SJSA1 (cell line): ENCODE data around the gene FUBP1. TPM values are rescaled to one million over a fixed set of nuclear protein-coding genes. Genes with fewer than 3 reads are reported as not detected.
"Not testable (repeated sequence)": the region's sequence is repeated elsewhere in the genome, so short reads cannot be mapped to it uniquely, and the experiment has no call there.

Experiments used
- DNase-seq, 2 experiments: peaks; one replicate each; pipeline ENCODE4 v3.0.0-alpha.2; 2015 to 2020; ENCODE audit warnings: low spot score in 2 of 2, low read depth in 1 of 2
- H3K27ac ChIP-seq: fragments of 250-450 bp; sonication (Bioruptor Pico); 2 replicates; pipeline ENCODE4 v1.5.1; 2020; ENCODE audit warnings: mild to moderate bottlenecking, moderate library complexity
- H3K27me3 ChIP-seq: fragments of 250-450 bp; sonication (Bioruptor Pico); replicated peaks from 2 replicates; pipeline ENCODE4 v1.5.1; 2020; ENCODE audit warnings: mild to moderate bottlenecking, moderate library complexity
- H3K36me3 ChIP-seq: fragments of 250-450 bp; sonication (Bioruptor Pico); 2 replicates; pipeline ENCODE4 v1.5.1; 2020; ENCODE audit warnings: mild to moderate bottlenecking
- H3K4me1 ChIP-seq: fragments of 250-450 bp; sonication (Bioruptor Pico); replicated peaks from 2 replicates; pipeline ENCODE4 v1.6.1; 2021; ENCODE audit warnings: mild to moderate bottlenecking
- H3K4me3 ChIP-seq: fragments of 250-450 bp; sonication (Bioruptor Pico); 2 replicates; pipeline ENCODE4 v1.5.1; 2020; ENCODE audit warnings: mild to moderate bottlenecking
- H3K9me3 ChIP-seq: fragments of 250-450 bp; sonication (Bioruptor Pico); replicated peaks from 2 replicates; pipeline ENCODE4 v1.5.1; 2020; ENCODE audit warnings: mild to moderate bottlenecking
- total RNA-seq: library from RNA; depleted of rRNA; stranded (reverse); fragments of >200 nt; shearing (Covaris generic); gene quantifications from 2 replicates; pipeline ENCODE4 v1.2.3, GENCODE V29; 2014

Gene FUBP1
- total RNA-seq, 1 experiment from 2014 or later = 153 TPM

- peak; percentile 10 to 70 for DNase-seq
- H3K27ac ChIP-seq = peak overlapping the region; percentile 96
- no peaks in the 10 kb centered on the region; the same call in 1 of the 2 replicates for H3K27me3 ChIP-seq
- no peaks in the 10 kb centered on the region for H3K9me3 ChIP-seq
- H3K4me1 ChIP-seq = peaks cover 12% of the 10 kb centered on the region; the same call in 1 of the 2 replicates
- peaks cover 3% of the 10 kb centered on the region for H3K36me3 ChIP-seq
- H3K4me3 ChIP-seq = peak overlapping the region; percentile 44
Measured at GRCh38 chr1:78003882-78004718, 25.2 kb upstream of the FUBP1 start.

- peak in 1 of 2 experiments; percentile 16 for DNase-seq
- no peak overlapping the region for H3K4me3 ChIP-seq
- no peaks in the 10 kb centered on the region for H3K9me3 ChIP-seq
- H3K27me3 ChIP-seq = no peaks in the 10 kb centered on the region; the same call in 1 of the 2 replicates
- peak overlapping the region; percentile 96 for H3K27ac ChIP-seq
- H3K4me1 ChIP-seq = peaks cover 12% of the 10 kb centered on the region; the same call in 1 of the 2 replicates
- H3K36me3 ChIP-seq = peaks cover 3% of the 10 kb centered on the region
Measured at GRCh38 chr1:78003070-78003746, 24.3 kb upstream of the FUBP1 start.

GRCh38 chr1:78000536-78000935, 21.7 kb upstream of the FUBP1 start:
- not testable (repeated sequence) for DNase-seq, H3K27me3 ChIP-seq, H3K9me3 ChIP-seq, H3K27ac ChIP-seq, H3K4me3 ChIP-seq, H3K4me1 ChIP-seq, H3K36me3 ChIP-seq

- no peak overlapping the region for H3K4me3 ChIP-seq
- H3K4me1 ChIP-seq = no peaks in the 10 kb centered on the region
- H3K9me3 ChIP-seq = no peaks in the 10 kb centered on the region
- H3K27ac ChIP-seq = no peak overlapping the region
- H3K27me3 ChIP-seq = no peaks in the 10 kb centered on the region
- DNase-seq = no peak
- peaks cover 22% of the 10 kb centered on the region for H3K36me3 ChIP-seq
Measured at GRCh38 chr1:77996734-77997133, 17.9 kb upstream of the FUBP1 start.

GRCh38 chr1:77994117-77994705, 15.3 kb upstream of the FUBP1 start:
- H3K27me3 ChIP-seq = no peaks in the 10 kb centered on the region
- H3K27ac ChIP-seq = no peak overlapping the region
- no peaks in the 10 kb centered on the region for H3K4me1 ChIP-seq
- H3K9me3 ChIP-seq = no peaks in the 10 kb centered on the region
- DNase-seq = no peak
- peaks cover 30% of the 10 kb centered on the region for H3K36me3 ChIP-seq
- no peak overlapping the region for H3K4me3 ChIP-seq

- peaks cover 32% of the 10 kb centered on the region for H3K36me3 ChIP-seq
- H3K4me1 ChIP-seq = no peaks in the 10 kb centered on the region
- no peak overlapping the region for H3K27ac ChIP-seq
- no peaks in the 10 kb centered on the region for H3K9me3 ChIP-seq
- H3K4me3 ChIP-seq = no peak overlapping the region
- DNase-seq = no peak
- H3K27me3 ChIP-seq = no peaks in the 10 kb centered on the region
Measured at GRCh38 chr1:77991638-77992037, 12.8 kb upstream of the FUBP1 start.

- Histone ChIP-seq H3K4me1 (no peaks in the 10 kb centered on the region), H3K4me3 (no peak overlapping the region), H3K9me3 (no peaks in the 10 kb centered on the region), H3K27me3 (no peaks in the 10 kb centered on the region), H3K27ac (no peak overlapping the region), H3K36me3 (peaks cover 36% of the 10 kb centered on the region)
- DNase-seq = no peak
Measured at GRCh38 chr1:77990629-77991204, 11.8 kb upstream of the FUBP1 start.

- Histone ChIP-seq H3K27ac (no peak overlapping the region), H3K4me3 (no peak overlapping the region), H3K36me3 (peaks cover 34% of the 10 kb centered on the region), H3K27me3 (no peaks in the 10 kb centered on the region), H3K9me3 (no peaks in the 10 kb centered on the region), H3K4me1 (no peaks in the 10 kb centered on the region)
- no peak for DNase-seq
Measured at GRCh38 chr1:77989744-77990143, 10.9 kb upstream of the FUBP1 start.

GRCh38 chr1:77987919-77988318, 9.0 kb upstream of the FUBP1 start:
- DNase-seq = no peak
- Histone ChIP-seq H3K9me3 (no peaks in the 10 kb centered on the region), H3K4me1 (no peaks in the 10 kb centered on the region), H3K36me3 (peaks cover 34% of the 10 kb centered on the region; the same call in 1 of the 2 replicates), H3K27ac (no peak overlapping the region), H3K4me3 (no peak overlapping the region), H3K27me3 (no peaks in the 10 kb centered on the region)

GRCh38 chr1:77986810-77987209, 7.9 kb upstream of the FUBP1 start:
- Histone ChIP-seq H3K4me3 (no peak overlapping the region), H3K36me3 (peaks cover 30% of the 10 kb centered on the region; the same call in 1 of the 2 replicates), H3K4me1 (no peaks in the 10 kb centered on the region), H3K9me3 (no peaks in the 10 kb centered on the region), H3K27me3 (no peaks in the 10 kb centered on the region), H3K27ac (no peak overlapping the region)
- no peak for DNase-seq

GRCh38 chr1:77984629-77985028, 5.8 kb upstream of the FUBP1 start:
- H3K4me3 ChIP-seq = no peak overlapping the region
- no peaks in the 10 kb centered on the region for H3K9me3 ChIP-seq
- H3K36me3 ChIP-seq = peaks cover 26% of the 10 kb centered on the region; the same call in 1 of the 2 replicates
- H3K4me1 ChIP-seq = no peaks in the 10 kb centered on the region
- H3K27me3 ChIP-seq = no peaks in the 10 kb centered on the region
- no peak for DNase-seq
- H3K27ac ChIP-seq = no peak overlapping the region

- H3K4me1 ChIP-seq = no peaks in the 10 kb centered on the region
- no peaks in the 10 kb centered on the region for H3K9me3 ChIP-seq
- H3K36me3 ChIP-seq = peaks cover 31% of the 10 kb centered on the region; the same call in 1 of the 2 replicates
- no peak overlapping the region for H3K27ac ChIP-seq
- no peak overlapping the region for H3K4me3 ChIP-seq
- no peaks in the 10 kb centered on the region for H3K27me3 ChIP-seq
- no peak for DNase-seq
Measured at GRCh38 chr1:77983997-77984355, 5.1 kb upstream of the FUBP1 start.

- not testable (repeated sequence) for H3K9me3 ChIP-seq, DNase-seq, H3K27me3 ChIP-seq, H3K4me3 ChIP-seq, H3K27ac ChIP-seq, H3K4me1 ChIP-seq
- H3K36me3 ChIP-seq = peaks cover 34% of the 10 kb centered on the region
Measured at GRCh38 chr1:77983352-77983996, 4.6 kb upstream of the FUBP1 start.
